ENCODE data around the gene CCDC50. TPM values are rescaled to one million over a fixed set of nuclear protein-coding genes. Genes with fewer than 3 reads are reported as not detected.

The CCDC50 gene
- total and polyA plus RNA-seq, 10 of the 15 experiments (the other 5 are each of a cell fraction or from before 2014, with no cell fraction given): 46.7 to 150 (median 125) TPM

GRCh38 chr3:191378142-191378812 is 49.1 kb downstream of the CCDC50 start:
- no peaks in the 10 kb centered on the region for H3K9me3 ChIP-seq (replicated peaks; ENCODE audit: control insufficient read depth, insufficient read depth, low read length)
- CTCF ChIA-PET: interaction anchor here (0.7 to 3.8 kb wide), 5 partner anchors 12 to 240 kb away, joined by 3 to 13 read pairs (median 3); no protein-coding TSS in a partner anchor
- no peak overlapping the region for H2AFZ ChIP-seq (ENCODE audit: control insufficient read depth, low read depth, low read length)
- peak overlapping the region; percentile 5; the same call in 1 of the 2 replicates for H3K4me3 ChIP-seq
- SMC1A ChIA-PET (ENCODE audit: uncharacterized antibody, unreplicated experiment): interaction anchor here (0.9 to 2.8 kb wide), 12 partner anchors 10 to 1066 kb away, joined by 3 to 12 read pairs (median 6); no protein-coding TSS in a partner anchor
- FAIRE-seq (no peak), ATAC-seq (peak; percentile 69), DNase-seq (ENCODE audit: low read depth, low spot score) (no peak)
- RAD21 ChIA-PET (ENCODE audit: unreplicated experiment): interaction anchor here (1.0 to 5.1 kb wide), 4 partner anchors 11 to 134 kb away, joined by 3 to 19 read pairs (median 10); no protein-coding TSS in a partner anchor
- peak overlapping the region; percentile 22; the same call in 1 of the 2 replicates for H3K4me2 ChIP-seq (ENCODE audit: control insufficient read depth, insufficient read depth)
- peaks cover 19% of the 10 kb centered on the region for H3K4me1 ChIP-seq (ENCODE audit: control insufficient read depth, insufficient read depth, low read length)
- TF ChIP-seq POLR2A (IDR thresholded peaks at IDR 0.05; ENCODE audit: low read depth, low read length) (no peak), MTA2 (IDR thresholded peaks at IDR 0.05; ENCODE audit: low read depth) (0 out of 2 replicates have a peak, but pooled peaks have one; percentile 39), ZNF384 (IDR thresholded peaks at IDR 0.05; ENCODE audit: borderline replicate concordance, low read depth, low read length) (no peak), ZNF24 (IDR thresholded peaks at IDR 0.05) (peak; percentile 89), ZBED1 (IDR thresholded peaks at IDR 0.05; ENCODE audit: borderline replicate concordance) (no peak), JUNB (IDR thresholded peaks at IDR 0.05) (peak; percentile 12; the same call in 1 of the 2 replicates), TCF12 (IDR thresholded peaks at IDR 0.05; ENCODE audit: low read depth, low read length) (no peak), REST (IDR thresholded peaks at IDR 0.05; ENCODE audit: low read depth, low read length) (no peak), ZSCAN29 (IDR thresholded peaks at IDR 0.05) (no peak), IKZF2 (IDR thresholded peaks at IDR 0.05) (peak in 1 of 2 experiments; percentile 30; a peak in 2 of 4 replicates), ZBTB11 (CRISPR knock-in tag; IDR thresholded peaks at IDR 0.05) (no peak), ATF7 (IDR thresholded peaks at IDR 0.05; ENCODE audit: low read depth) (0 out of 2 replicates have a peak, but pooled peaks have one; percentile 44)
- no peaks in the 10 kb centered on the region for H4K20me1 ChIP-seq (ENCODE audit: control insufficient read depth, insufficient read depth)
- in situ Hi-C loops (cut with MboI) (no loop called here), intact Hi-C loops (cut with micrococcal nuclease; ENCODE audit: unreplicated experiment) (loop anchor here (5.0 kb wide), 1 partner anchor 141 kb away; no protein-coding TSS in a partner anchor)
- peak overlapping the region; percentile 18; the same call in 1 of the 2 replicates for H3K27ac ChIP-seq (ENCODE audit: control insufficient read depth, insufficient read depth)
- H3K79me2 ChIP-seq (ENCODE audit: control insufficient read depth, insufficient read depth, low read length): no peaks in the 10 kb centered on the region
- no peaks in the 10 kb centered on the region for H3K27me3 ChIP-seq (replicated peaks in 1 of 2; ENCODE audit: control insufficient read depth in 2 of 2, insufficient read depth in 2 of 2, low read length in 1 of 2)
- POLR2A ChIA-PET: interaction anchor here (0.7 to 1.0 kb wide), 3 partner anchors 19 to 134 kb away, joined by 3 read pairs; no protein-coding TSS in a partner anchor
- BruUV-seq (replicated peaks): no TSS peak
- no peak overlapping the region for H3K9ac ChIP-seq (ENCODE audit: control insufficient read depth, insufficient read depth, low read length)
- peaks cover 8 to 35% of the 10 kb centered on the region in 2 experiments for H3K36me3 ChIP-seq (ENCODE audit: control insufficient read depth in 2 of 2, insufficient read depth in 2 of 2, low read length in 1 of 2)

All from GM12878 (cell line).